IMR-90 (cell line): Measurements from ENCODE around the gene SCNM1. TPM values are rescaled to one million over a fixed set of nuclear protein-coding genes. Genes with fewer than 3 reads are reported as not detected.
A peak's percentile ranks its signal among the peaks of the same experiment; 100 is the strongest.

Experiments used
- ATAC-seq: fragments of 200-7000 bp; cut with Tn5 transposase; 2 replicates; pipeline ENCODE4 v1.9.1; 2020; ENCODE audit warnings: low read depth, mild to moderate bottlenecking, moderate library complexity
- BruUV-seq: library from RNA; stranded (reverse); fragments of 400-500 nt; replicated peaks from 2 replicates; lab custom pipeline; 2021; lab: Mats Ljungman, UMichigan
- CTCF ChIA-PET: fragments of 300-600 bp; formaldehyde crosslinking; extraction: SDS; loops from one replicate; lab custom pipeline; 2021; ENCODE audit warnings: antibody characterized with exemption; lab: Yijun Ruan, JAX
- POLR2A ChIA-PET: fragments of 300-600 bp; sonication (Branson Sonifier 250); formaldehyde crosslinking; loops from one replicate; lab custom pipeline; 2022; ENCODE audit warnings: antibody characterized with exemption; ENCODE audit not compliant: unreplicated experiment; lab: Charles Lee
- DNase-seq: peaks from one replicate; pipeline ENCODE4 v3.0.0; 2013
- H2AFZ ChIP-seq: replicated peaks from 2 replicates; pipeline ENCODE3; 2013; ENCODE audit warnings: low read length, mild to moderate bottlenecking; ENCODE audit not compliant: poor library complexity
- H2AK5ac ChIP-seq: 2 replicates; pipeline ENCODE4 v1.6.1; 2013; ENCODE audit warnings: low read depth, low read length, inconsistent platforms
- H2AK9ac ChIP-seq: replicated peaks from 2 replicates; pipeline ENCODE3; 2013; ENCODE audit warnings: mild to moderate bottlenecking, low read depth, low read length, moderate library complexity; ENCODE audit not compliant: poor library complexity
- H2BK120ac ChIP-seq: 2 replicates; pipeline ENCODE4 v1.6.1; 2013; ENCODE audit warnings: low read depth, low read length, inconsistent platforms
- H2BK15ac ChIP-seq: 3 replicates; pipeline ENCODE4 v1.6.1; 2013; ENCODE audit warnings: low read depth, low read length, inconsistent platforms
- H2BK20ac ChIP-seq: 2 replicates; pipeline ENCODE4 v1.6.1; 2013; ENCODE audit warnings: low read depth, mild to moderate bottlenecking, inconsistent platforms, low read length, moderate library complexity
- H2BK5ac ChIP-seq: 2 replicates; pipeline ENCODE4 v1.6.1; 2013; ENCODE audit warnings: mild to moderate bottlenecking, low read depth, low read length, inconsistent platforms; ENCODE audit not compliant: poor library complexity, severe bottlenecking
- H3K14ac ChIP-seq: replicated peaks from 2 replicates; pipeline ENCODE4 v1.6.1; 2013; ENCODE audit warnings: low read depth, low read length, inconsistent platforms
- H3K18ac ChIP-seq: 2 replicates; pipeline ENCODE4 v1.6.1; 2013; ENCODE audit warnings: low read depth, low read length, control low read depth
- H3K23ac ChIP-seq: 2 replicates; pipeline ENCODE4 v1.6.1; 2013; ENCODE audit warnings: low read depth, low read length, inconsistent platforms
- H3K27ac ChIP-seq: 2 replicates; pipeline ENCODE4 v1.5.1; 2013; ENCODE audit warnings: mild to moderate bottlenecking, control low read depth, low read length; ENCODE audit not compliant: insufficient read depth
- H3K27me3 ChIP-seq: 2 replicates; pipeline ENCODE4 v1.6.1; 2013; ENCODE audit warnings: low read length; ENCODE audit not compliant: control insufficient read depth, insufficient read depth
- H3K36me3 ChIP-seq: 2 replicates; pipeline ENCODE4 v1.6.1; 2013; ENCODE audit warnings: low read length, mixed read lengths; ENCODE audit not compliant: control insufficient read depth, insufficient read depth
- H3K4ac ChIP-seq: 2 replicates; pipeline ENCODE4 v1.6.1; 2013; ENCODE audit warnings: low read depth, low read length, inconsistent platforms
- H3K4me1 ChIP-seq: 2 replicates; pipeline ENCODE4 v1.6.1; 2013; ENCODE audit warnings: low read length, mixed read lengths; ENCODE audit not compliant: control insufficient read depth, insufficient read depth
- H3K4me2 ChIP-seq: 2 replicates; pipeline ENCODE4 v1.6.1; 2013; ENCODE audit warnings: low read depth, mild to moderate bottlenecking, control low read depth, low read length, moderate library complexity
- H3K4me3 ChIP-seq: 2 replicates; pipeline ENCODE4 v1.5.1; 2013; ENCODE audit warnings: low read depth, mild to moderate bottlenecking, control low read depth, low read length, moderate library complexity; ENCODE audit not compliant: insufficient read depth
- H3K56ac ChIP-seq: 2 replicates; pipeline ENCODE4 v1.6.1; 2013; ENCODE audit warnings: low read length, inconsistent platforms; ENCODE audit not compliant: insufficient read depth; ENCODE audit errors: extremely low read depth
- H3K79me1 ChIP-seq, 2 experiments: 2 replicates each; pipeline ENCODE4 v1.6.1; 2013; ENCODE audit warnings: low read length in 2 of 2, inconsistent platforms in 1 of 2, low read depth in 1 of 2
- H3K9ac ChIP-seq: 2 replicates; pipeline ENCODE4 v1.6.1; 2013; ENCODE audit warnings: low read depth, low read length, control low read depth
- H3K9me1 ChIP-seq: 2 replicates; pipeline ENCODE4 v1.6.1; 2013; ENCODE audit warnings: low read length, inconsistent platforms; ENCODE audit not compliant: insufficient read depth
- H3K9me3 ChIP-seq: 2 replicates; pipeline ENCODE4 v1.6.1; 2013; ENCODE audit warnings: low read length; ENCODE audit not compliant: control insufficient read depth, insufficient read depth
- H4K20me1 ChIP-seq: 2 replicates; pipeline ENCODE4 v1.6.1; 2013; ENCODE audit warnings: low read length, inconsistent platforms; ENCODE audit not compliant: insufficient read depth
- H4K5ac ChIP-seq: 2 replicates; pipeline ENCODE4 v1.6.1; 2013; ENCODE audit warnings: mild to moderate bottlenecking, low read depth, low read length, control low read depth
- H4K8ac ChIP-seq, 2 experiments: 2 replicates each; pipeline ENCODE4 v1.6.1; 2013; ENCODE audit warnings: low read depth in 2 of 2, low read length in 2 of 2, control low read depth in 1 of 2, inconsistent platforms in 1 of 2
- H4K91ac ChIP-seq: 2 replicates; pipeline ENCODE4 v1.6.1; 2013; ENCODE audit warnings: low read depth, low read length, inconsistent platforms; ENCODE audit not compliant: insufficient read depth
- CEBPB ChIP-seq: IDR thresholded peaks from 2 replicates; pipeline ENCODE4 v1.6.1; 2012; ENCODE audit warnings: low read depth, low read length, improper control_type of control experiment
- NFE2L2 ChIP-seq: fragments of 150-350 bp; IDR thresholded peaks from 2 replicates; pipeline ENCODE4 v1.6.1; 2016; ENCODE audit warnings: low read depth, mild to moderate bottlenecking, low read length
- RCOR1 ChIP-seq: IDR thresholded peaks from 2 replicates; pipeline ENCODE4 v1.6.1; 2012; ENCODE audit warnings: mild to moderate bottlenecking, low read length, improper control_type of control experiment; ENCODE audit not compliant: insufficient replicate concordance
- WGBS, 2 experiments: methylation state at CpG; one replicate each; pipeline versions ENCODE4 v1.1.5 to v1.1.7; 2013; ENCODE audit warnings: missing lambda C conversion rate in 2 of 2; ENCODE audit not compliant: insufficient read length in 1 of 2; ENCODE audit errors: extremely low coverage in 2 of 2; 5-methylcytosine and 5-hydroxymethylcytosine counted together
- dilution Hi-C: fragments of 300-500 bp; cut with HindIII; formaldehyde crosslinking; loops from one replicate; pipeline ENCODE4 v1.14.3; 2018; ENCODE audit warnings: low sequenced_read_pairs; ENCODE audit not compliant: unreplicated experiment
- in situ Hi-C: fragments of 300-500 bp; cut with MboI; formaldehyde crosslinking; loops from 3 replicates; pipeline ENCODE4 v1.14.3; 2019; ENCODE audit warnings: low sequenced_read_pairs, inconsistent platforms, mixed read lengths
- intact Hi-C: fragments of 100-400 bp; cut with micrococcal nuclease; formaldehyde crosslinking; loops from 2 replicates; pipeline ENCODE4 v1.10.0; 2022
- polyA plus RNA-seq, 3 experiments: library from polyadenylated mRNA; depleted of rRNA; stranded (reverse); fragments of >200 nt; gene quantifications; 2 replicates each; pipeline ENCODE4 v1.2.3, GENCODE V29; 2012; ENCODE audit warnings: low replicate concordance in 1 of 3
- total RNA-seq: library from RNA; depleted of rRNA; stranded (reverse); fragments of >200 nt; gene quantifications from 2 replicates; pipeline ENCODE4 v1.2.3, GENCODE V29; 2012
- TF ChIP-seq, protein P1 (sequence below): conservative IDR thresholded peaks from 2 replicates; pipeline ENCODE4 v1.5.1; 2012; ENCODE audit warnings: mild to moderate bottlenecking, low read depth, low read length, improper control_type of control experiment

SCNM1 gene
- total and polyA plus RNA-seq, 2 of the 4 experiments (the other 2 are of a cell fraction): 27.4 to 33.2 TPM

DNA sequence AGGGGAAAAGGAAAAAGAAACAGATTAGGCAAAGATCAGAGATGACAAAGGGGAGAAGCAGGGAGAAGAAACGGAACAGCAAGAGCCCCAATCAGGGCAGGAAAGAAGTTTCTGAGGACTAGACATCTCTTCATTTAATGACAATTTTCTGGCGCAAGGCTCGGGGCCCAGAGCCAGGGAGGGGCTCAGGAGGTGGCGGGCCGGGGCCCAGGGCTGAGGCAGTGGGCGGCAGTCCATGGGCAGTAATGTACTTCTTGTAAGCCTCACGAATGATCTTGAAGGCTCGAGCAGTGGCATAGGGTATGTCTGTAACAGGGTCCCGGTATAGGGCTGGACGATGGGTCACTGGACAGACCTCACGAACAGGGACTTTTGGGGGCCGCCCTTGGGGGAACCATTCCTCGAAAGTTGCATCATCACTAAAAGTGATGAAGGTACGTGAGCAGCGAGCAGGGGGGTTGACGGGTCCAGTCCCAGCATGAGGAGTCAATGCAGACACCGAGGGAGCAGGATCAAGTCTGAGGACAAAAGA lies 10.6 kb downstream of the SCNM1 start:
- no peak overlapping the region for H3K4me2 ChIP-seq
- H3K79me1 ChIP-seq: no peaks in the 10 kb centered on the region; a peak in 1 of 4 replicates
- H3K9me3 ChIP-seq: no peaks in the 10 kb centered on the region
- H2AK5ac ChIP-seq: no peak overlapping the region
- TF ChIP-seq, protein P1, sequence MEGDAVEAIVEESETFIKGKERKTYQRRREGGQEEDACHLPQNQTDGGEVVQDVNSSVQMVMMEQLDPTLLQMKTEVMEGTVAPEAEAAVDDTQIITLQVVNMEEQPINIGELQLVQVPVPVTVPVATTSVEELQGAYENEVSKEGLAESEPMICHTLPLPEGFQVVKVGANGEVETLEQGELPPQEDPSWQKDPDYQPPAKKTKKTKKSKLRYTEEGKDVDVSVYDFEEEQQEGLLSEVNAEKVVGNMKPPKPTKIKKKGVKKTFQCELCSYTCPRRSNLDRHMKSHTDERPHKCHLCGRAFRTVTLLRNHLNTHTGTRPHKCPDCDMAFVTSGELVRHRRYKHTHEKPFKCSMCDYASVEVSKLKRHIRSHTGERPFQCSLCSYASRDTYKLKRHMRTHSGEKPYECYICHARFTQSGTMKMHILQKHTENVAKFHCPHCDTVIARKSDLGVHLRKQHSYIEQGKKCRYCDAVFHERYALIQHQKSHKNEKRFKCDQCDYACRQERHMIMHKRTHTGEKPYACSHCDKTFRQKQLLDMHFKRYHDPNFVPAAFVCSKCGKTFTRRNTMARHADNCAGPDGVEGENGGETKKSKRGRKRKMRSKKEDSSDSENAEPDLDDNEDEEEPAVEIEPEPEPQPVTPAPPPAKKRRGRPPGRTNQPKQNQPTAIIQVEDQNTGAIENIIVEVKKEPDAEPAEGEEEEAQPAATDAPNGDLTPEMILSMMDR: no peak
- peak; percentile 42; the same call in 1 of the 2 replicates for TF ChIP-seq CEBPB
- TF ChIP-seq RCOR1: no peak
- no peak for TF ChIP-seq NFE2L2
- no peak overlapping the region for H2BK15ac ChIP-seq
- H3K18ac ChIP-seq: no peak overlapping the region
- no peaks in the 10 kb centered on the region for H3K9me1 ChIP-seq
- POLR2A ChIA-PET: no interaction called here
- no peak overlapping the region for H3K14ac ChIP-seq
- no peak overlapping the region for H4K91ac ChIP-seq
- in situ Hi-C loops: no loop called here
- WGBS, 2 experiments: 94% methylated on average over 12 of the region's 17 CpGs; no CpG with 5 or more reads in 1 of the 2 experiments
- no peak overlapping the region for H3K23ac ChIP-seq
- no peak overlapping the region for H3K9ac ChIP-seq
- H2AFZ ChIP-seq: no peak overlapping the region
- H3K36me3 ChIP-seq: peaks cover 42% of the 10 kb centered on the region
- ATAC-seq: no peak
- no peak overlapping the region for H3K27ac ChIP-seq
- H2BK20ac ChIP-seq: no peak overlapping the region
- H2AK9ac ChIP-seq: no peak overlapping the region
- no peak overlapping the region for H3K4ac ChIP-seq
- BruUV-seq: TSS peak; percentile 47
- DNase-seq: no peak
- H3K4me1 ChIP-seq: peaks cover 2% of the 10 kb centered on the region; the same call in 1 of the 2 replicates
- H2BK120ac ChIP-seq: no peak overlapping the region
- H4K5ac ChIP-seq: no peak overlapping the region
- intact Hi-C loops: no loop called here
- no peak overlapping the region for H4K8ac ChIP-seq
- CTCF ChIA-PET: interaction anchor here (1.0 kb wide), 1 partner anchor 13 kb away, joined by 3 read pairs; no protein-coding TSS in a partner anchor
- H3K27me3 ChIP-seq: no peaks in the 10 kb centered on the region
- no peak overlapping the region for H3K56ac ChIP-seq
- dilution Hi-C loops: no loop called here
- H4K20me1 ChIP-seq: no peaks in the 10 kb centered on the region
- H2BK5ac ChIP-seq: no peak overlapping the region
- no peak overlapping the region for H3K4me3 ChIP-seq
